ENCODE data around the gene DVL1.

DNA sequence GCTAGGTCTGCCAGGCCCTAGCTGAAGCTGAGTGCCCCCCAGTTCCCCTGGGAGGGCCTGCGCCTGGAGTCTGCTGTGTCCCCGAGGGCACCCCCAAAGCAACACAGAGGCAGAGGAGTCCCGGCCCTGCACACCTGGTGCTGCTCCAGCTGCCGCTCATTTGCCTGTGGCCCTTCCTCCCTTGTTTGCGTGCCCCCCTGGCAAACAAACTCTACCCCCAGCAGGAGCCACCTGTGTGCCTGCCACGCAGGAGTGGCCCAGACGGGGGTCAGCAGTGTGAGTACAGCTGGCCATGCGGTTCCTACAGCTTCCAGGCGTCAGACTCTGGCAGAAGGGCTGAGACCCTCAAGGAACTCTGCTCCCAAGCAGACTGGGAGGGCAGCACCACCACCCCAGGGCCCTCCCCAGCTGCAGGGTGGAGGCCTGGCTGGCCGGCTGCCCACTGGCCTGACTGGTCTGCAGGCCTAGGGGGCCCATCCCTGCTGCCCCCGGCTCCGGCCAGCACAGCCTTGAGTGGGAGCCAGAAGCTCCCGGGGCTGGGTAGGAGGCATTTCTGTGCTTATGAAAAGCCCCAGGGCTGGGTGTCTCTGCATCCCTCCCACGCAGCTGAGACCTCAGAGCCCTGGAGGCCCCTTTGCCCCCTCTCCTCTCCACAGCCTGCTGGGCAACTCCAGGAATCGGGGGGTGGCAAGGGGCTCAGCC is 18.7 kb downstream of the DVL1 start:
- no peak for TF ChIP-seq CTCF (CRISPR knock-in tag; IDR thresholded peaks at IDR 0.05)
- no peak for TF ChIP-seq THYN1 (CRISPR knock-in tag; IDR thresholded peaks at IDR 0.05; ENCODE audit: borderline replicate concordance, low read depth)
- TF ChIP-seq FIP1L1 (IDR thresholded peaks at IDR 0.05; ENCODE audit: borderline replicate concordance, insufficient read depth, low read depth, low read length) = no peak
- no peak for TF ChIP-seq SP2 (CRISPR knock-in tag; IDR thresholded peaks at IDR 0.05)

Measured in HepG2 (cell line).